Progenitor cell of endocrine pancreas (in vitro differentiated cells): ENCODE measurements around the gene CCDC89. TPM values are rescaled to one million over a fixed set of nuclear protein-coding genes. Genes with fewer than 3 reads are reported as not detected.

Source experiments
- DNase-seq: peaks from one replicate; pipeline ENCODE4 v3.0.0; 2021; ENCODE audit warnings: low spot score; ENCODE audit not compliant: unreplicated experiment
- H3K27ac Mint-ChIP-seq: 2 replicates; pipeline ENCODE4 v1.8.0; 2021; ENCODE audit warnings: mild to moderate bottlenecking, moderate library complexity, mixed read lengths
- H3K27me3 Mint-ChIP-seq: 2 replicates; pipeline ENCODE4 v1.8.0; 2021; ENCODE audit warnings: mixed read lengths
- H3K36me3 Mint-ChIP-seq: 2 replicates; pipeline ENCODE4 v1.8.0; 2022; ENCODE audit warnings: mixed read lengths; ENCODE audit not compliant: insufficient read depth
- H3K4me1 Mint-ChIP-seq: 2 replicates; pipeline ENCODE4 v1.8.0; 2021; ENCODE audit warnings: low read depth, mixed read lengths
- H3K4me3 Mint-ChIP-seq: 2 replicates; pipeline ENCODE4 v1.8.0; 2021; ENCODE audit warnings: low read depth, mild to moderate bottlenecking, moderate library complexity, mixed read lengths
- H3K9me3 Mint-ChIP-seq: 2 replicates; pipeline ENCODE4 v1.8.0; 2021; ENCODE audit warnings: low read depth, mixed read lengths
- CTCF ChIP-seq: fragments of 200-600 bp; sonication (generic); IDR thresholded peaks from one replicate; pipeline ENCODE4 v1.5.0; 2021; ENCODE audit warnings: antibody characterized with exemption, mild to moderate bottlenecking; ENCODE audit not compliant: unreplicated experiment
- total RNA-seq: library from RNA; stranded (reverse); gene quantifications from 2 replicates; pipeline ENCODE4 v1.2.1, GENCODE V29; 2021

Gene CCDC89
- total RNA-seq, 1 donor from 2014 or later, result not detected

GRCh38 chr11:85723088-85723487 is 37.1 kb upstream of the CCDC89 start:
- H3K4me3 Mint-ChIP-seq, result no peak overlapping the region
- DNase-seq, result no peak
- TF ChIP-seq CTCF, result no peak
- H3K4me1 Mint-ChIP-seq, result peaks cover 9% of the 10 kb centered on the region
- peaks cover 12% of the 10 kb centered on the region for H3K27me3 Mint-ChIP-seq
- H3K36me3 Mint-ChIP-seq, result no peaks in the 10 kb centered on the region
- H3K9me3 Mint-ChIP-seq, result no peaks in the 10 kb centered on the region
- H3K27ac Mint-ChIP-seq, result no peak overlapping the region

- Mint-ChIP-seq H3K4me3 (no peak overlapping the region), H3K36me3 (no peaks in the 10 kb centered on the region), H3K4me1 (peaks cover 9% of the 10 kb centered on the region), H3K9me3 (no peaks in the 10 kb centered on the region), H3K27me3 (peaks cover 13% of the 10 kb centered on the region), H3K27ac (no peak overlapping the region)
- TF ChIP-seq CTCF, result no peak
- no peak for DNase-seq
These were observed 35.2 kb upstream of the CCDC89 start for GRCh38 chr11:85721191-85721590.

GRCh38 chr11:85718991-85719807 is 33.2 kb upstream of the CCDC89 start:
- no peak overlapping the region for H3K27ac Mint-ChIP-seq
- TF ChIP-seq CTCF, result no peak
- H3K9me3 Mint-ChIP-seq, result no peaks in the 10 kb centered on the region
- no peaks in the 10 kb centered on the region for H3K36me3 Mint-ChIP-seq
- DNase-seq, result no peak
- H3K4me3 Mint-ChIP-seq, result no peak overlapping the region
- H3K27me3 Mint-ChIP-seq, result peaks cover 13% of the 10 kb centered on the region
- H3K4me1 Mint-ChIP-seq, result peaks cover 9% of the 10 kb centered on the region

GRCh38 chr11:85718126-85718943 is 32.3 kb upstream of the CCDC89 start:
- Mint-ChIP-seq H3K36me3 (no peaks in the 10 kb centered on the region), H3K27me3 (peaks cover 13% of the 10 kb centered on the region), H3K4me1 (peaks cover 9% of the 10 kb centered on the region), H3K27ac (no peak overlapping the region), H3K4me3 (no peak overlapping the region), H3K9me3 (no peaks in the 10 kb centered on the region)
- TF ChIP-seq CTCF, result no peak
- DNase-seq, result no peak

- H3K4me3 Mint-ChIP-seq, result no peak overlapping the region
- peaks cover 13% of the 10 kb centered on the region for H3K27me3 Mint-ChIP-seq
- peaks cover 9% of the 10 kb centered on the region for H3K4me1 Mint-ChIP-seq
- H3K27ac Mint-ChIP-seq, result no peak overlapping the region
- no peaks in the 10 kb centered on the region for H3K36me3 Mint-ChIP-seq
- no peak for TF ChIP-seq CTCF
- no peaks in the 10 kb centered on the region for H3K9me3 Mint-ChIP-seq
- DNase-seq, result no peak
These were observed 31.4 kb upstream of the CCDC89 start for GRCh38 chr11:85717429-85717828.
